ENCODE data around the gene LRP1B.
"Not testable (repeated sequence)": the region's sequence is repeated elsewhere in the genome, so short reads cannot be mapped to it uniquely, and the experiment has no call there.

The LRP1B gene

DNA sequence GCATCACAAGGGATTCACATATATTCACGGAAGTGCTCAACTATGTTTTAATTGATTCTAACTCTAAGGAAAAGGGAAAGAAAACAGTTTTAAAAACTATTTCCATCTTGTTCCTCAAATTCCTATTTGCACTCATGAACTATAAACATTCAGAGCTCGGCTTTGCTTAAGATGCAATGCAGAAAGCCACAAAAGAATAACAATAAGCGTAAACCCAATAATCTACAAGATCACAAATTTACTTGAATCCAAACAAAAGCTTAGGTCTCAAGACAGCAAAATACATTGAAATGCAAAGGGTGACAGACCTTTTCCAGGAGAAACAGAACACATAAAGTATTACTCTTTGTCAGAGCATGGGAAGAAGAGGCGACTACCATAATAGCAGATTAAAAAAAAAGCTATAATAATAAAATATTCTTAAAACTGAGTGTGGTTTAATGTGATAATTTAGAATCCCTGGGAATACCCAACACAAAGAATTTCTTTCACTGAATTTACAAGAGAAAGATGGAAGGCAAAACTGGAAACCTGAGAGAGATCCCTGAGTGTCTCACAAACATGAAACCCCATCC is 1094.9 kb downstream of the LRP1B start:
- no peak for DNase-seq (ENCODE audit: low read depth in 2 of 2)

DNA sequence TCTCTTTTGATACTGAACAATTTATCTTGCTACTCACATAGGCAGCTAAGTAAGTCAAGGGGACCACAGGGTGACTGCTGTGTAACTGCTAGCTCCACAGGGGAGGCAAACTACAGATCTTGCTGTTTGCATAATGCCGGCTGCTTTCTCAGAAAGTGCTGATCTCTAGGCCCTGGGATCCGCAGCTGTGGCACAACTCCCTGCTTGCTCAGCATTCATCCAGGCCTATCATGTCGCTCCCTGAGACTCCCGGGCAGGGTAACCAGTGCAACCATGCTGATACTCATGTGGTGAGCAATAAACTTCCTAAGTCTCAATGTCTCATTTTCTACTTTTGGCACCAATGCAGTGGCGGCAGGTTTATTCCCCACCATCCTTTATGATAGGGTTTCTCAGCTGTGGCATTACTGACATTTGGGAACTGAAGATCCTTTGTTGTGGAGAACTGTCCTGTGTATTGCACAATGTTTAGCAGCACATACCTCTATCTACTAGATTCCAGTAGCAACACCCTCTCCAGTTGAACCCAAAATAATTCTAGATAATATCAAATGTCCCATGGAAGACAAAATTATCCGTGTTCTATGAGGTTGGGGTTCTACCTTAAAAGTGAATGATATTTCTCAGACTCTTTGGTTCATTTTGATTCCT is 1101.3 kb downstream of the LRP1B start:
- no peak for DNase-seq (ENCODE audit: low read depth in 2 of 2)

DNA sequence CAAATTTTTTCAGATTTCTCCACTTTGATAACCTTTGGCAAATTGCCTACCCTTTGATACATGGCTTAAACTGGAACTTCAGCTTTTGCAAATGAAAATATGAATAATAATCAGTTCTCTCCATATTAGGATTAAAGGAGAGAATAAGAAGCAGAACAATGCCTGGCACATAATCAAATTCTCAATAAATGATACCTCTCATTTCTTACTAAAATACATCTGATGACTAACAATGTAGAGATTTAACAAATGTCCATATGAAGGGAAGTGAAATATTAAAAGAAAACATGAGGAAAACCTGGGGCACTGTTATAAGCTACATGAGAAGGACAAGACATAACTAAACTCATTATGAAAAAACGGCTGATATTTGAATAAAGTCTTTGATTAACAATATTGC is 1103.6 kb downstream of the LRP1B start:
- no peak for DNase-seq (ENCODE audit: low read depth in 2 of 2)

DNA sequence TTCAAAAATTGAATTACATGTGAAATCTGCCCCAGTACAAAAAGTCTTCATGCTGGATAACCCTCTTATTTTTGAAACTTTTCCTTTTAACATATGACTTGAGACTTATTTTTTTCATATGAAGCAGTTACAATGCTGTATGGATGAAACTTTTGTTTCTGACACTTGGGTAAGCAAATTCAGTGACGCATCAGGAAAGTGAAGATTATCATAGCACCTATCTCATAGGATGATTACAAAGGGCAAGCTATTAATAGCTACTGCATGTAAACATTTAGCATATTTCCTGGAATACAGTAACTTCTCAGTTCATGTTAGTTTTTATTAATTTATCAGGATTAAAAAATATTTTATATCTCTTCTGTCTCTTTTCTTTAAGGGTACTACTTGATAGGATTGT is 1109.2 kb downstream of the LRP1B start:
- DNase-seq (ENCODE audit: low read depth in 2 of 2), result no peak

DNA sequence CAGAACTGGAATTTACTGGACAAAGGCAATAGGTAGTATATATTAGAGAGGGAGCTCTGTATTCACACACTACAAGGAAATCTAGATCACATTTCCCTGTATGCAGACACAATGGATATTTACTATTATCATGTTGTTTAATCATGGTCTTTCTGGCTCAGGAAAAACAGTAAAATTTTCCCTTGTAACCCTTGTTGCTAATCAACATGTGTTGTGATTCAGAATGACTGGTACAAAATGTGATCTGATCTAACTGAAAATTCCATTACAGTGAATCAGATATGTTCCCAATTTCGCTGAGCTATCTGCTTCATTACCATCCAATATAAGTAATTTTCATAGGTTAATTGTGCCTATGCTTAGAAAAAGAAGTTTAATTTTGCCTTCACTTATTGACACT is 1109.7 kb downstream of the LRP1B start:
- DNase-seq (ENCODE audit: low read depth in 2 of 2), result no peak

DNA sequence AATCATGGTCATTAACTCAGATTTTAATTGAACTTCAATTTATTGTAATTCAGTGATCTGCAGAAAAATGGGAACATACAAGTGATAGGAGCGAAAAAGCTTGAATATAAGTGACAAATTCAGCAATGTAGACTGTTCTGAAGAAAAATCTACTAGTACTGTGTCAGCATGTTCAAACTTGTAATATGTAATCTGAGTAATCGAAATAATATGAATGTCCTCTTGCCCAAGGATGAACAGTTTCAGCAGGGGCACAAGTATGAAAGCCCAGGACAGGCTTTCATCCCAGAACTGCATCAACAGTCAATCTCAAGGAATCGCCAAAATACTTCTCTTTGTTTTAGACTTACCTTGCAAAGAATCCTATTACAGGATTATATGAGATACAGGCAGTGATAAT is 1110.5 kb downstream of the LRP1B start:
- no peak for DNase-seq (ENCODE audit: low read depth in 2 of 2)

DNA sequence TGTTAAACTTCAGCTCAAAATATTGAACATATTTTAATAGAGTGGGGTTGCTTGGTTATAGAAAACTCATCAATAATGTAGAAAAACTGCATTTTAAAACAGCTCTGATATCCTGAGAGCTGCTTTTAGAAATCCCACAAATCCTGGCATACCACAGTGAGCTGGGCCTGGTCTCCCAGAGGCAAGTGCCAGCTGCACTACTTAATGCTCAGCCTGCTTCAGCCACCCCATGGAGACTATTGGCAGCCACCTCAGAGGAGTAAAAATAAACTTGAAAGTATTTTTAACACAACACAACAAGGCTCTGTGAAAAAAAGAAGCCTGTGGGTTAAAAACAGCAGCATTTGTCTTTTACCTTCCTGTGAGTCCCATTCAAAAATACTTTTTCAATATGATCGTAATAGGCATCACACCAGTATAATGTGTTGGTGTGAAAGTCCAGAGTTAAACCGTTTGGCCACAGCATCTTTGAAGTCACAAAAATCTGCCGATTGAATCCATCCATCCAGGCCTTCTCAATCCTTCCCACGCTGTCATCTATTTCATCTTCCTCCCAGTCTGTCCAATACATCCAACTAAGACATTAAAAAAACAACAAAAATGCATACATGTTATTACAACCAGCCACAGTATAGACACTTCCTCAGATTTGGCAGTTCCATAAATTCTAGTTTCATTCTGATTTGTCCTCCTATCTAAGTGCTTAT is 1115.3 kb downstream of the LRP1B start:
- no peak for DNase-seq (ENCODE audit: low read depth in 2 of 2)

DNA sequence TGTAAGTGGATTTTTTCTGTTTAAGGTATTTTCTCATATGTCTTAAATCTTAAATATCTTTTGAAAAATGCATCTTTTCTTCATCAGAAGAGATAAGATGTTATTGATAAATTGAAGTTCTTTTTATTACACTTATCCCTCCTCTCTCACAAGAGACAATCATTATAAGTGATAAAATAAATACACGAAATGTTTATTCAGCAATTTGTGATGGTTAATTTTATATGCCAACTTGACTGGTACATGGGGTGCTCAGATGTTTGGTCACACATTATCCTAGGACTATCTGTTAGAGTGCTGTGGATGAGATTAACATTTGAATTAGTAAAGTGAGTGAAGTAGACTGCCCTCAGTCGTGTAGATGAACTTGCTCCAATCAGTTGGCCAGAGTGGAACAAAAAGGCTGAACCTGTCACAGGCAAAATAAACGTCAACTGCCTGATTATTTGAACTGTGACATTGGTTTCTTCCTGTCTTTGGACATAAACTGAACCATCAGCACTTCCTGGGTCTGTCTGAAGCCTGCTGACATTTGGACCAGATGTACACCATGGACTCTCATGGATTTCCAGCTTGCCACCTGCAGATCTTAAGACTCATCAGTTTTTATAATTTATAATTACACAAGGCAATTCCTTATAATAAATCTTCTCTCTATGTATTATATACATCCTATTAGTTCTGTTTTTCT is 1126.7 kb downstream of the LRP1B start:
- DNase-seq (ENCODE audit: low read depth in 2 of 2), result no peak

DNA sequence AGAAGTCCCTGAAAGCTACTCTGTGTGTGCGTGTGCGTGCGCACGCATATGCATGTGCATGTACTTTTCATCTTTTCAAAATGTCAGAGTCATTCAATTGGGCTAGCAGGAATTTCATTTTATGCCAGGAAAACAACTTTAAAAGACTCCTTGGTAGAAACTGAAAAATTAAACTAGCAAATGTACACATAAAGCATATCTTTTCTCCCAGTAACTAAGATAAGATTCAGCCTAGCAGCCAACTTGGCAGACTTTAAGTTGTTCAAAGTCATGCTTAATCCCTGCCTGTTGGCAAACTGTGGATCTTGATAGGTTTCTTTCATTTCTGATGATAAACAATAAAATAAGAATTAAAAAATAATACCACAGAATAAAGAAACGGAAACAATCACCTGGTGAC is 1129.1 kb downstream of the LRP1B start:
- DNase-seq (ENCODE audit: low read depth in 2 of 2), result no peak

DNA sequence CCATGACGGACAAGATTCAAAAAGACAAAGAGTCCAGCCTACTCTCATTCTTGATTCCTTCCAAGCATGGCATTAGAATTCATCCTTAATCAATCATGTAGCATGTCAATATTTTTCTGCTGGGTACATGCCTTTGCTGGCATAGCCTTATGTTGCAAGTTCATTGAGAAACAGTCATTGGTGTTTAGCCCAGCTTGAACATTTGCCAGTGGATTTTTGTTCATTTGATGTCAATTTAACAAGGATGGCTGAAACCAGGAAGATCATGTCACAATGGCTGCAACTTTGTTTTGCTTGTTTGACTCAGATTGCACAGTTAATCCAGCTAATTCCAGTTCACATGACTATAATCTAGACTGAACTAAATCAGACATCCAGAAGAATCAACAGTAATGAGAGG is 1132.2 kb downstream of the LRP1B start:
- DNase-seq (ENCODE audit: low read depth in 2 of 2), result no peak

DNA sequence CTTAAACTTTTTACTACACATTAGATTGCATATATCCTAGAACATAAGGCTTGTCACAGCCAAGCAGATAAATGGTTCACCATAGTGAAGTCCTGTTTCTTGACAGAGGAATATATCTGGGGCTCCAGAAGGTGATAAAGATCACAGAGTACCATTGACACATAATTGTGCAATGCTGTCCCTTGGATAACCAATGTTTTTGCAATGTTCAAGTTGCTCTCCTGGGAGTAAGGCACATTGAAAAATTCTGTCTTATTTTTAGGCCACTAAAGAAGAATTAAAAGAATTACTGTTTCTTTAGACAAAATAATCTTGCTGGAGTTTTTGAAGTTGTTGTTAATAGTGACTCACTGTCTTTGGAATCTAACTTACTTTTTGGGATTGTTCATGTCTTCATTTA is 1132.8 kb downstream of the LRP1B start:
- no peak for DNase-seq (ENCODE audit: low read depth in 2 of 2)

DNA sequence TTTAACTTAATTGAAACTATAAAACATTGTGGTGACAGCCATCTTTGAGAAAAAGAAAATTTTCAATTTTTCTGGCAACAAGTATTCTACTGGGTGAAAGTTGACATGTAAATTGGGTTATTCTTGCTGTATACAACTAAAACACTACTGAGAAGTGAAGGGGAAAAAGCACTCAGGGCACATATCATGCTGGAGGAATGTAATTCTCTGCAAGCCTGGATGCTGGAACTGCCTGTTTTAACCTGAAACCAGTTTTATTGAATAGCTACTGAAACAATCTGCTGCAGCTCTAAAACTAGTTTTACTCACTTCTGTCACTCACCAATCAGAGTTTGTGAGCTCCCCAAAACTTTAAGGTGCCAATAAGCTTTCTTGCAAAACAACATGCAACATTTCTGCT is 1136.0 kb downstream of the LRP1B start:
- DNase-seq (ENCODE audit: low read depth in 2 of 2), result no peak

DNA sequence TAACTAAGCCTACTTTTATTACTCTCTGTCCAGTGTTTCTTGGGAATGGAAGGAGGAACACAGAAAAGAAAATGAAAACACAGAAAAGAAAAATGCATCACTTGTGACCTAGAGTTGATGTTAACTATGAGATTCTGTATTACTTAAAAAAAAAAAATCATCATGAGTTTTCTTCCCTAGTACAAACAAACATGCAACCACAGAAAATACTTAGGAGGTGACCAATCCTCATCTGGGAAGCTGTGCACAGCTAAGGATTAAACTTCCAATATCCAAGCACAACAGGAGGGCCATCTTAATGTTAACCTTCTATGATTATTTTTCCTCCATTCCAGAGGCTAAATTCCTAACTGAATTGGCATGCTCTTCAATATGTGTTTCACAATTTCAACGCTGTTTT is 1140.4 kb downstream of the LRP1B start:
- no peak for DNase-seq (ENCODE audit: low read depth in 2 of 2)

DNA sequence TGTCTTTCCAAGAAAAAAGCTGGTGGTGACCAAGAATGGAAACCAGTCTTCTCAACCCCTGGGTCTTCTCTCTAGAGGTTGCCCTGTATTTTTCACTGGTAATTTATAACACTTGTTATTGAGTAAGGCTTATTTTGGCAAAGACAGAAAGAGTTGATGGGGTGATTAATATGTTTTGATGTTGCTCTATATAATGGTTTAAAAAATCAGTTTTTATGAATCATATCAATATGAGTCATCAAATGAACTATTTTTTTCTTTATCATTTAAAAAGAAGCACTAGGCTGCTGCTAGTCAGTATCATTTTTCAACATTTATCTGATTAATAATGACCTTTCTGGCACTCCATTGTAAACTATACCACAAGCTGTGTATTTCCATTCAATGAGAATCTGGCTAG is 1142.2 kb downstream of the LRP1B start:
- DNase-seq (ENCODE audit: low read depth in 2 of 2), result no peak

DNA sequence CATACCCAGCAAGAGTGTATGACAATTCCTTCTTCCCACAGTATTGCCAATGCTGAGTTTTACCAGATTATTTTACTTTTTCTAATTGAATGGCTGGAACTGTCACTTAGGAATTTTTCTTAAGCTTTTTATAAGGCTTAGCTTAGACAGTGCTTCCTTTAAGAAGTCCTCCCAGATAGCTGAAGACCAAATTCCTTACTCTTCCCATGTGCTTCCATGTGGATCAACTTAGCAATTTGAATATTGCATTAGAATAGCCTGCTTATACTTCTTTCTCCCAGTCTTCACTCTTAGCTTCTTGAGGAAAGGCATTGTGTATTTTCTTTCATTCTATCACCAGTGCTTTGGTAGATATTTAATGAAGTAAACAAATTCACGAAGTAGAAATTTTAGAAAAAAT is 1144.4 kb downstream of the LRP1B start:
- no peak for DNase-seq (ENCODE audit: low read depth in 2 of 2)

DNA sequence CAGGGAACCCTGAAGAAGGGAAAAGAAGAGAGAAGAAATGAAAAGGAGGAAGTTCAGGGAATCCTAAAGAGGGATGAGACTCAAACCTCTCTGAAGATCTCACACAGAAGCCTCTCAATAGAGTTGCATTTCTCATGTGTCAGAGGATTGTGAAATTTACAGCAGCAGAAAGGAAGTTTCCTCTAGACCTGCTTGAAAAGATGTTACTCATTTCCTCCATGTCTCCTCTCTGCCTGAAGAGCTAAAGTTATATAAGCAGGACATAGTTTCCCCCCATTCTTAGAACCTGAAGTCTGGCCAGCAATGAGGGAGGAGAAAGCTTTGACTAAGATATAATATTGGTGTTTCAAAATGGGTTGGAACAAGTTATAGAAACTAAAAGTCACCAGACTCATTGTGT is 1155.6 kb downstream of the LRP1B start:
- no peak for DNase-seq (ENCODE audit: low read depth in 2 of 2)

DNA sequence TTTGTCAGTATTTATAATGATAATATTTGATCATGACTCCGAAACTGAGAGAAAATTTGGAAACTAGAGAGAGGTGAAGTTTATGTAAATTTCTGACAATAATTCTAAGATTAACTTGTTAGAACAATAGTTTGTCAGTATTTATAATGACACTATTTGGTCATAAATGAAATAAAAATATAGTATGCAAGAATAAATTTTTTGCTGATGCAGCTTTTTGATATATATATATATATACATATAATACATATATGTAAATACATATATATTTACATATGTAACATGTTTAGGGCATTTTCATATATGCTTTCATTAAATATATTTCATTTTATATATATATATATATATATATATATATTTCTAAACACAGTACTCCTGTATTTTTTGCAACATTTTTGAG is 1158.1 kb downstream of the LRP1B start:
- DNase-seq (ENCODE audit: low read depth in 2 of 2), result no peak

DNA sequence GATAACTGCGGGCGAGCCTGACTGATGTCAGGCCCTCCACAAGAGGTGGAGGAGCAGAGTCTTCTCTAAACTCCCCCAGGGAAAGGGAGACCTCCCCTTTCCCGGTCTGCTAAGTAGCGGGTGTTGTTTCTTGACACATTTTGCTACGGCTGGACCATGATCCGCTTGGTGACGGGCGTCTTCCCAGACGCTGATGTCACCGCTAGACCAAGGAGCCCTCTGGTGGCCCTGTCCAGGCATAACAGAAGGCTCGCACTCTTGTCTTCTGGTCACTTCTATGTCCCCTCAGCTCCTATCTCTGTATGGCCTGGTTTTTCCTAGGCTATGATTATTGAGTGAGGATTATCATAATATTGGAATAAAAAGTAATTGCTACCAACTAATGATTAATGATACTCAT is 1166.5 kb downstream of the LRP1B start:
- not testable (repeated sequence) for DNase-seq (ENCODE audit: low read depth in 2 of 2)

DNA sequence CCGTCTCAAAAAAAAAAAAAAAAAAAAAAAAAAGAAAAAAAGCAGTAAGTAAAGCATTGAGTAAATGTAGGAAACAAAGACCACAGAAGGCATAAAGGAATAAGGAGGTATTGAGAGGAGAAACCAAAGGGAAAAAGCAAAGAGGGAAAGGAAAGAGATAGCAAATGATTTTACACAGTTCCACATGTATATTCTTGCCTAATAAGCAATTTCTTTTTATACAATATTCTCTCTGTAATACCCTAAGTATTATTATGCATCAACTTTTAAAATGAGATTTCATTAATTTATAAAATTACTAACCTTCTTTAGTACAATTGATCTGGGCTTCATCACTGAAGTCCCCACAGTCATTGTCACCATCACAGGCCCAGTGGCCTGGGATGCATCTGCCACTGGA is 1180.9 kb downstream of the LRP1B start:
- DNase-seq (ENCODE audit: low read depth in 2 of 2), result no peak

DNA sequence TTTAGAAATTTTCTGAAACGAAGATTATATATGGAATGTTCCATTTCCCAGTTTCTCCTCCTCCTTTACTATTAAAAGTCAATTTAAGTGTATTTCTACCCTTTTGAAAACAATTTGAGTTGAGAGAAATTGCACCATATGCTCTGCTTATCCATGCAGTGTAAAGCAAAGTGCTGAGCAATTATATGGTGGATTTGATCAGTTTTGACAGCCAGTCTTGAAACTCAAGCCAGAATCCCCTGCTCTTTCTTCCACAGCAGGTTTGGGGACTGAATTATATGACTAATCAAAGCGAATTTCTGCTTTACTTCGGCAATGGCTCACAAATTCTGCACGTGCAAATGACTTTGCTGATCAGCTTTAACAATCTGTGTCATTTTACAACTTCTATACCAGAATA is 1183.6 kb downstream of the LRP1B start:
- no peak for DNase-seq (ENCODE audit: low read depth in 2 of 2)

DNA sequence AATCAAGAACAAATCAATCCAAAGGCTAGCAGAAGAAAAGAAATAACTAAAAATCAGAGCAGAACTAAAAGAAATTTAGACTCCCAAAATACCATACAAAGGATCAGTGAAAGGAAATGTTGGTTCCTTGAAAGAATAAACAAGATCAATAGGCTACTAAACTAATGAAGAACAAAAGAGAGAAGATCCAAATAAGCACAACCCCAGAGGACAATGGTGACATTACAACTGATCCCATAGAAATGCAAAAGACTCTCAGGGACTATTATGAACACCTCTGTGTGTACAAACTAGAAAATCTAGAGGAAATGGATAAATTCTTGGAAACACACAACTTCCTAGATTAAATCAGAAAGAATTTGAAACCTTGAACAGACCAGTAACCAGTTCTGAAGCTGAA is 1186.9 kb downstream of the LRP1B start:
- DNase-seq (ENCODE audit: low read depth in 2 of 2), result no peak

DNA sequence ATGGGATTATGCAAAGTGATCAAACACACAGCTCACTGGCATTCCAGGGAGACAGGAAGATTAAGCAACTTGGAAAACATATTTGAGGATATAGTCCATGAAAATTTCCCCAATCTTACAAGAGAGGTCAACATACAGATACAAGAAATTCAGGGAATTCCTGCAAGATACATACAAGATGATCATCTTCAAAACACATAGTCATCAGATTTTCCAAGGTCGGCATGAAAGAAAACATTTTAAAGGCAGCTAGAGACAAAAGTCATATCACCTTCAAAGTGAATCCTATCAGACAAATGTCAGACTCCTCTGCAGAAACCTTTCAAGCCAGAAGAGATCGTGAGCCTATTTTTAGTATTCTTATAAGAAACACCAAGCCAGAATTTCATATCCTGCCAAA is 1188.5 kb downstream of the LRP1B start:
- DNase-seq (ENCODE audit: low read depth in 2 of 2), result no peak

DNA sequence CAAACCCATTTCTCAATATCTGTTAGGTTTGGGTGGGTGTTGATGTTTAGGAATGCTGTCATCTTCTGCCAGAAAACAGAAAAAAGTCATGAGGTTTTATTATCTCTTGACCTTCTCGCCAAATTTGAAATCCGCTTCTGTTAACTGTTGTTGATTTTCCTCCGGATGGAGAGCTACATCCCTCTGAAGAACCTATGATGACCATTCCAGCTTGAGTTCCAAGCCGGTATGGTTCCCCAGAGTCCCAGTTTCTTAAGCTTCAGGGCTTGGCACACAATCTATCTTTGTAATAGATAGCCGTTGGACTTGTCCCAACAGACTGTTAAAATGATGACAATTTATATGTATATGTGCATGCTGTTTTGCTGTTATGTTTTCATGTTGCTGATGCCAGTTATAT is 1201.0 kb downstream of the LRP1B start:
- no peak for DNase-seq (ENCODE audit: low read depth in 2 of 2)
